Testis (tissue), 3 donors: ENCODE data around the gene LIN7A. TPM values are rescaled to one million over a fixed set of nuclear protein-coding genes. Genes with fewer than 3 reads are reported as not detected.
A peak's percentile ranks its signal among the peaks of the same experiment; 100 is the strongest.

Experiments
- DNase-seq: peaks from one replicate; pipeline ENCODE4 v3.0.0-alpha.2; 2019
- H3K27ac ChIP-seq, 2 donors: fragments of 200-600 bp; sonication (generic); one replicate each; pipeline ENCODE4 v1.5.1; 2019
- H3K27me3 ChIP-seq: fragments of 200-600 bp; sonication (generic); one replicate; pipeline ENCODE4 v1.5.1; 2019
- H3K36me3 ChIP-seq: fragments of 200-600 bp; sonication (generic); one replicate; pipeline ENCODE4 v1.5.1; 2017; ENCODE audit warnings: low read depth; ENCODE audit errors: missing control alignments
- H3K4me1 ChIP-seq: fragments of 200-600 bp; sonication (generic); one replicate; pipeline ENCODE4 v1.5.1; 2019
- H3K4me3 ChIP-seq, 2 donors: fragments of 200-600 bp; sonication (generic); one replicate each; pipeline ENCODE4 v1.5.1; 2017 to 2019
- H3K9me3 ChIP-seq: fragments of 200-600 bp; sonication (generic); one replicate; pipeline ENCODE4 v1.5.1; 2017
- POLR2A ChIP-seq: fragments of 450-650 bp; IDR thresholded peaks from one replicate; pipeline ENCODE4 v1.6.1; 2017; ENCODE audit warnings: antibody characterized with exemption, mild to moderate bottlenecking, moderate library complexity
- WGBS, 2 donors: methylation state at CpG; one replicate each; pipeline ENCODE4 v1.1.5; 2018; 5-methylcytosine and 5-hydroxymethylcytosine counted together
- intact Hi-C: fragments of 100-400 bp; cut with DNase I; formaldehyde crosslinking; loops from one replicate; pipeline ENCODE4 v1.15.1; 2023; ENCODE audit warnings: low total_unique reads
- polyA plus RNA-seq: library from polyadenylated mRNA; stranded (reverse); fragments of 350-450 nt; fragmentation: Illumina TruSeq; extraction: RNeasy Lipid Tissue Mini Kit (QIAGEN cat#74804); gene quantifications from one replicate; pipeline ENCODE4 v1.2.3, GENCODE V29; 2014; ENCODE audit warnings: low read depth, low replicate concordance; ENCODE audit not compliant: insufficient read depth
- total RNA-seq, 2 donors: library from RNA; depleted of rRNA; stranded (reverse); fragments of >200 nt; gene quantifications; one replicate each; pipeline ENCODE4 v1.2.3, GENCODE V29; 2016
- TF ChIP-seq, protein P1 (sequence below), 3 experiments: fragments of 450-650 bp in 2 of 3; fragments of 200-600 bp in 1 of 3; sonication (generic) in 1 of 3; IDR thresholded peaks; one replicate each; pipeline ENCODE4 v1.5.1; 2016 to 2019; ENCODE audit warnings: antibody characterized with exemption in 3 of 3, mild to moderate bottlenecking in 2 of 3, moderate library complexity in 1 of 3

Gene LIN7A
- total and polyA plus RNA-seq, 3 donors from 2014 or later = 5.8 to 48.6 (median 12.0) TPM

DNA sequence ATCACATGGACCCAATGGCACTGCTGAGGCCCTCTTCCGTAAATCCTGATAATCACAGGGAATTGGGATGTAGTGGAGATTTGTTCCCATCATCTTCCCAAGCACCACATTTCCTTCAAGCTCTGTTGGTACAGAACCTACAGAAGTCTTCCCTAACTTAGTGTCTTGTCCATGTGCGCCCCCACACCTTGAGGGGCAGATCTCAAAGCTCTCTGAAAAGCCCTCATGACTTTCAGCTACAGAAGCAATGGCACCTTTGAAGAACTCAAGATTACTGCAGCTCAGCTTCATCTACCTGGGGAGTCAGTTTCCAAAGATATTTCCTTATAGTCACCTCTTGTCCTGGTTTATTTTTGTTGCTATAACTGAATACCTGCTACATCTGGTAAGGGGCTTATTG, 166.8 kb downstream of the LIN7A start:
- 95 to 96% methylated on average over 2 of the region's 2 CpGs for WGBS, 2 donors
- DNase-seq = no peak
- Histone ChIP-seq H3K4me3 (no peak overlapping the region), H3K4me1 (no peaks in the 10 kb centered on the region), H3K9me3 (no peaks in the 10 kb centered on the region), H3K27ac (no peak overlapping the region), H3K27me3 (no peaks in the 10 kb centered on the region), H3K36me3 (no peaks in the 10 kb centered on the region)
- intact Hi-C loops = no loop called here
- TF ChIP-seq, protein P1, sequence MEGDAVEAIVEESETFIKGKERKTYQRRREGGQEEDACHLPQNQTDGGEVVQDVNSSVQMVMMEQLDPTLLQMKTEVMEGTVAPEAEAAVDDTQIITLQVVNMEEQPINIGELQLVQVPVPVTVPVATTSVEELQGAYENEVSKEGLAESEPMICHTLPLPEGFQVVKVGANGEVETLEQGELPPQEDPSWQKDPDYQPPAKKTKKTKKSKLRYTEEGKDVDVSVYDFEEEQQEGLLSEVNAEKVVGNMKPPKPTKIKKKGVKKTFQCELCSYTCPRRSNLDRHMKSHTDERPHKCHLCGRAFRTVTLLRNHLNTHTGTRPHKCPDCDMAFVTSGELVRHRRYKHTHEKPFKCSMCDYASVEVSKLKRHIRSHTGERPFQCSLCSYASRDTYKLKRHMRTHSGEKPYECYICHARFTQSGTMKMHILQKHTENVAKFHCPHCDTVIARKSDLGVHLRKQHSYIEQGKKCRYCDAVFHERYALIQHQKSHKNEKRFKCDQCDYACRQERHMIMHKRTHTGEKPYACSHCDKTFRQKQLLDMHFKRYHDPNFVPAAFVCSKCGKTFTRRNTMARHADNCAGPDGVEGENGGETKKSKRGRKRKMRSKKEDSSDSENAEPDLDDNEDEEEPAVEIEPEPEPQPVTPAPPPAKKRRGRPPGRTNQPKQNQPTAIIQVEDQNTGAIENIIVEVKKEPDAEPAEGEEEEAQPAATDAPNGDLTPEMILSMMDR (IDR thresholded peaks at IDR 0.05) = no peak
- TF ChIP-seq POLR2A = no peak

DNA sequence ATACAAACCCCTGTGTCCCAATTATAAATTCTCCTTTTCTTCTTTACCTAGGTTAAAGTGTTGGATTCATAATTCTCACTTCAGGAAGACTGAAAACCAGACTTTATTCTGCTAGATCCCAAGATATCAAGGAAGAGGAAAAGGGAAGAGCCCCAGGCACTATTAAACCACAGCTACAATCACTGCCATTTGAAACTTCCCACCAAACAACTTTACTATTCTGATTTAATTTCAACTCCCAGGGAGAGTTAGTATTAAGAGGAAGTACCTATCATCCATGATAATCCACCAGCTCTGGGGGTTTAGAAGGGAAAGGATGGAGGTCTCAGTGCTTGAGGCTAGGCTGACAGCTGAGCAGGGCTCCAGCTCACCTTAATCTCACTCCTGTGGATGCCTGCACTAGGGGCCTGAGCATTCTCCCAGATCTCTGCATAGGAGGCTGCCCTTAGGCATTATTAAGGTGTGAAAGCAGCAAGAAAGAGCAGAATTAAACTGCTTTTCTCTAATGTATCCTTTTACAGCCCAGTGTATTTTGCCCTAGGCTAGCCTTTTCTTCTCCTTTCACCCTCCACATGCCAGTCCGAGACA, 168.1 kb downstream of the LIN7A start:
- DNase-seq = no peak
- intact Hi-C loops = no loop called here
- H3K9me3 ChIP-seq = no peaks in the 10 kb centered on the region
- no peaks in the 10 kb centered on the region for H3K36me3 ChIP-seq
- WGBS, 2 donors = 71 to 91% methylated on average over 1 of the region's 1 CpG
- no peaks in the 10 kb centered on the region for H3K4me1 ChIP-seq
- H3K27me3 ChIP-seq = no peaks in the 10 kb centered on the region
- H3K27ac ChIP-seq = no peak overlapping the region
- no peak for TF ChIP-seq POLR2A
- TF ChIP-seq, protein P1 (IDR thresholded peaks at IDR 0.05) = no peak
- no peak overlapping the region for H3K4me3 ChIP-seq

DNA sequence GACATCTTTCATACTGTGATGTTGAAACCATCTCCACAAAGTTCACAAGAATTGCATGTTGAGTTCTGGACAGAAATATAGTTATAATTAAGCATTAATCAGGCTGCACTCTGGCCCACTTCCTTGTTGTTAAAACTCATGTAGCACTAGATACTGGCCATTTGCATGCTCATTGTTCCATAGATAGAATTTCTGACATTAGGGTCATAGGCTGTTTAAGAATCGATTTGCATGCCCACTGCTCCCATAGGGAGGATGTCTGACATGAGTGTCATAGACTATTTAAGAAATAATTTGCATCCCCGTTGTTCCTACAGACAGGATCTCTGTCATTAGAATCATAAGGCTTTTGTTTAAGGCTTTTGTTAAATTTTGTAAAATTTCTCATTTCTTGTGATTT, 170.8 kb downstream of the LIN7A start:
- TF ChIP-seq, protein P1 (IDR thresholded peaks at IDR 0.05) = no peak
- no peak for TF ChIP-seq POLR2A
- no peak overlapping the region for H3K4me3 ChIP-seq
- H3K27me3 ChIP-seq = no peaks in the 10 kb centered on the region
- 76 to 77% methylated on average over 2 of the region's 2 CpGs for WGBS, 2 donors
- intact Hi-C loops = no loop called here
- no peaks in the 10 kb centered on the region for H3K36me3 ChIP-seq
- no peaks in the 10 kb centered on the region for H3K9me3 ChIP-seq
- DNase-seq = no peak
- H3K27ac ChIP-seq = no peak overlapping the region
- H3K4me1 ChIP-seq = no peaks in the 10 kb centered on the region

DNA sequence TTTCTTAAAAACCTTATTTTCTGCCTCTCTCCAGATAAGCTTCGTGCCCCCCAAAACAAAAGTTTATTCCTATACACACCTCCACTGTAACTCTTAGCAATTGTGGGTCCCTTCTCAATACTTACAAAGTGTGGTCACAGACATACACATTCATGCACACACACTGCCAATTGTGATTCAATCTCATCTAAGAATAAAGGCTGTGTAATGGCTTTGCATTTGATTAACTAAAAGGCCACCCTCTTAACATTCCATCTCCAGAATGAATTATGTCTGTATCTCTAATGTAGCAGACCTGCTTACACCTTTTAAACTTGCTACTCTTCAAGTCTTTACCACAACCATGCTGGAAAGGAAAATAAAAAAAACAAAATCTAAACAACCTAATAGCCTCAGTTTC, 171.5 kb downstream of the LIN7A start:
- no peaks in the 10 kb centered on the region for H3K4me1 ChIP-seq
- no peak overlapping the region for H3K4me3 ChIP-seq
- H3K36me3 ChIP-seq = no peaks in the 10 kb centered on the region
- H3K9me3 ChIP-seq = no peaks in the 10 kb centered on the region
- TF ChIP-seq, protein P1 (IDR thresholded peaks at IDR 0.05) = no peak
- TF ChIP-seq POLR2A = no peak
- DNase-seq = no peak
- H3K27ac ChIP-seq = no peak overlapping the region
- H3K27me3 ChIP-seq = no peaks in the 10 kb centered on the region
- intact Hi-C loops = no loop called here
- WGBS, 2 donors = 94 to 98% methylated on average over 1 of the region's 1 CpG

DNA sequence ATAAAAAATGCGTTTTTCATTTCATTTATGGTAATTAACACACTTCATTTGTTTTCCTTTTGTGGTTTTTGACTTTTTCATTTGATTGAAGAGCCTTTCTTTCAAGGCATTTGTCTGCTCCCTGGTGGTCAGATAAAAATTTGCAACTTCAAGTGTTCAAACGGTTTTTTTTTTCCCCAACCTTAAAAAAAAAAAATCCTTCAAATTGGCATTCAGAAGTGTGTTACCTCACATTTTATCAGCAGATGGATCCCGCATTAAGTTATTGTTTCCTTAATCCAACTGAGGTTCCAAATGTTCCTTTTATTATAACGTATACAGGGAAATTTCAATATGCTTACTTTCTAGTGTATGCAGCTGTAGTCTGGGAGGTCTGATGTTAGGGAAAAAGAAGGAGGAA, 173.9 kb downstream of the LIN7A start:
- 13 to 22% methylated on average over 4 of the region's 4 CpGs for WGBS, 2 donors
- intact Hi-C loops = no loop called here
- H3K36me3 ChIP-seq = no peaks in the 10 kb centered on the region
- H3K27me3 ChIP-seq = no peaks in the 10 kb centered on the region
- H3K4me3 ChIP-seq = no peak overlapping the region
- no peaks in the 10 kb centered on the region for H3K9me3 ChIP-seq
- H3K27ac ChIP-seq = no peak overlapping the region
- H3K4me1 ChIP-seq = no peaks in the 10 kb centered on the region
- no peak for TF ChIP-seq POLR2A
- TF ChIP-seq, protein P1 (IDR thresholded peaks at IDR 0.05) = peak; percentile 10 to 71 (median 45)
- peak; percentile 27 for DNase-seq
